Endothelial cell of umbilical vein (primary cell): Measurements from ENCODE around the gene ZCCHC4. TPM values are rescaled to one million over a fixed set of nuclear protein-coding genes. Genes with fewer than 3 reads are reported as not detected.

Experiments used
- BruUV-seq: library from RNA; stranded (reverse); fragments of 400-500 nt; replicated peaks from 2 replicates; lab custom pipeline; 2021; lab: Mats Ljungman, UMichigan
- CTCF ChIA-PET: fragments of 300-600, 350-600 bp; sonication (Branson Sonifier 250); formaldehyde crosslinking; loops from one replicate; lab custom pipeline; 2021; ENCODE audit warnings: antibody characterized with exemption, inconsistent platforms; lab: Charles Lee
- POLR2A ChIA-PET: fragments of 300-600, 350-600 bp; sonication (Branson Sonifier 250); formaldehyde crosslinking; loops from one replicate; lab custom pipeline; 2021; ENCODE audit warnings: antibody characterized with exemption, inconsistent platforms; lab: Charles Lee
- DNase-seq: peaks from one replicate; pipeline ENCODE4 v3.0.0-alpha.2; 2011; ENCODE audit warnings: low read depth, low spot score
- FAIRE-seq: peaks from 2 replicates; lab custom pipeline; 2011; peaks lifted over from hg19 to GRCh38; lab: Jason Lieb, UNC
- H2AFZ ChIP-seq: 2 replicates; pipeline ENCODE4 v1.6.0; 2012; ENCODE audit warnings: low read depth, low read length, control low read depth, inconsistent platforms
- H3K27ac ChIP-seq: 2 replicates; pipeline ENCODE4 v1.5.1; 2011; ENCODE audit warnings: low read depth, mild to moderate bottlenecking, control low read depth, low read length, moderate library complexity; ENCODE audit not compliant: insufficient read depth
- H3K27me3 ChIP-seq, 2 experiments: 2 replicates each; pipeline versions ENCODE4 v1.6.0 to v1.6.1; 2011; ENCODE audit warnings: low read length in 2 of 2, mixed read lengths in 1 of 2; ENCODE audit not compliant: control insufficient read depth in 2 of 2, insufficient read depth in 2 of 2
- H3K36me3 ChIP-seq, 2 experiments: 2 replicates in 1 of 2; 3 replicates in 1 of 2; pipeline ENCODE4 v1.5.1; 2011; ENCODE audit warnings: low read length in 2 of 2, mild to moderate bottlenecking in 1 of 2, moderate library complexity in 1 of 2; ENCODE audit not compliant: control insufficient read depth in 2 of 2, insufficient read depth in 2 of 2; ENCODE audit errors: extremely low read depth in 1 of 2
- H3K4me1 ChIP-seq: 3 replicates; pipeline ENCODE4 v1.5.1; 2011; ENCODE audit warnings: mild to moderate bottlenecking, low read length; ENCODE audit not compliant: control insufficient read depth, insufficient read depth; ENCODE audit errors: extremely low read depth
- H3K4me2 ChIP-seq: 2 replicates; pipeline ENCODE4 v1.6.1; 2011; ENCODE audit warnings: low read length, control low read depth, mixed read lengths; ENCODE audit not compliant: insufficient read depth
- H3K4me3 ChIP-seq, 3 experiments: fragments of 200-600 bp in 1 of 3; sonication (generic), shearing (Covaris generic) in 1 of 3; replicated peaks in 1 of 3; 2 replicates each; pipeline ENCODE4 v1.5.1; 2011 to 2016; ENCODE audit warnings: control low read depth in 3 of 3, low read length in 3 of 3, mild to moderate bottlenecking in 2 of 3, inconsistent platforms in 1 of 3, low read depth in 1 of 3, moderate library complexity in 1 of 3; ENCODE audit not compliant: insufficient read depth in 1 of 3
- H3K79me2 ChIP-seq: 2 replicates; pipeline ENCODE4 v1.6.0; 2012; ENCODE audit warnings: low read length, inconsistent platforms; ENCODE audit not compliant: control insufficient read depth, insufficient read depth
- H3K9ac ChIP-seq: replicated peaks from 2 replicates; pipeline ENCODE3; 2011; ENCODE audit warnings: low read length, control low read depth; ENCODE audit not compliant: insufficient read depth; ENCODE audit errors: extremely low read depth
- H3K9me1 ChIP-seq: replicated peaks from 3 replicates; pipeline ENCODE4 v1.6.0; 2011; ENCODE audit warnings: mild to moderate bottlenecking, low read length; ENCODE audit not compliant: control insufficient read depth, insufficient read depth; ENCODE audit errors: extremely low read depth
- H3K9me3 ChIP-seq: replicated peaks from 2 replicates; pipeline ENCODE4 v1.5.1; 2012; ENCODE audit warnings: low read length, inconsistent platforms; ENCODE audit not compliant: control insufficient read depth, insufficient read depth
- H4K20me1 ChIP-seq: replicated peaks from 2 replicates; pipeline ENCODE3; 2011; ENCODE audit warnings: mild to moderate bottlenecking, low read length; ENCODE audit not compliant: control insufficient read depth, insufficient read depth; ENCODE audit errors: extremely low read depth
- EZH2 ChIP-seq: IDR thresholded peaks from 2 replicates; pipeline ENCODE4 v1.6.1; 2012; ENCODE audit warnings: borderline replicate concordance, low read depth, mild to moderate bottlenecking, moderate library complexity, low read length, inconsistent platforms; ENCODE audit not compliant: severe bottlenecking
- FOS ChIP-seq: IDR thresholded peaks from 2 replicates; pipeline ENCODE4 v1.6.1; 2011; ENCODE audit warnings: mild to moderate bottlenecking, low read length, moderate library complexity, borderline replicate concordance; ENCODE audit not compliant: insufficient read depth
- GATA2 ChIP-seq: IDR thresholded peaks from 2 replicates; pipeline ENCODE4 v1.7.0; 2011; ENCODE audit warnings: low read depth, mild to moderate bottlenecking, moderate library complexity, mixed read lengths, low read length; ENCODE audit not compliant: insufficient read length, insufficient read depth
- JUN ChIP-seq: IDR thresholded peaks from 2 replicates; pipeline ENCODE4 v1.6.1; 2011; ENCODE audit warnings: borderline replicate concordance, low read depth; ENCODE audit not compliant: insufficient read length, insufficient read depth
- MYC ChIP-seq: IDR thresholded peaks from one replicate; pipeline ENCODE4 v1.6.1; 2011; ENCODE audit warnings: mild to moderate bottlenecking, low read depth, low read length
- POLR2A ChIP-seq: IDR thresholded peaks from 2 replicates; pipeline ENCODE4 v1.6.1; 2012; ENCODE audit warnings: low read depth, mild to moderate bottlenecking, control low read depth, low read length
- POLR2AphosphoS5 ChIP-seq: IDR thresholded peaks from 2 replicates; pipeline ENCODE4 v1.6.1; 2012; ENCODE audit warnings: low read depth, mild to moderate bottlenecking, control low read depth, low read length, moderate library complexity; ENCODE audit not compliant: insufficient read depth
- dilution Hi-C: fragments of 300-500 bp; cut with MboI; formaldehyde crosslinking; loops from one replicate; pipeline ENCODE4 v1.15.0; 2019; ENCODE audit warnings: low sequenced_read_pairs; ENCODE audit not compliant: extremely low pct_ligation_motif_present
- intact Hi-C: fragments of 100-400 bp; cut with micrococcal nuclease; formaldehyde crosslinking; loops from one replicate; pipeline ENCODE4 v1.10.0; 2022
- polyA plus RNA-seq, 4 experiments: library from polyadenylated mRNA; depleted of rRNA in 3 of 4; stranded (reverse) in 3 of 4; unstranded in 1 of 4; fragments of >200 nt; gene quantifications; 2 replicates each; pipeline versions ENCODE4 v1.2.1 to v1.2.3, GENCODE V29; 2011 to 2012; ENCODE audit warnings: missing spikeins in 1 of 4
- total RNA-seq: library from RNA; stranded (reverse); gene quantifications from 2 replicates; pipeline ENCODE4 v1.2.3, GENCODE V29; 2021
- TF ChIP-seq, protein P1 (sequence below): IDR thresholded peaks from 2 replicates; pipeline ENCODE4 v1.6.1; 2011; ENCODE audit not compliant: insufficient read depth, insufficient read length
- TF ChIP-seq, protein P2 (sequence below), 2 donors: IDR thresholded peaks; 1 replicate in 1 of 2; 2 replicates in 1 of 2; pipeline ENCODE4 v1.5.1; 2011; ENCODE audit warnings: low read length in 2 of 2, mild to moderate bottlenecking in 2 of 2, moderate library complexity in 2 of 2, control low read depth in 1 of 2, inconsistent platforms in 1 of 2, low read depth in 1 of 2; ENCODE audit not compliant: insufficient read depth in 1 of 2; ENCODE audit errors: extremely low read depth in 1 of 2

ZCCHC4 gene
- total and polyA plus RNA-seq, 2 donors (not counting 3 experiments of a cell fraction or from before 2014, with no cell fraction given): 6.6 to 10.9 TPM

DNA sequence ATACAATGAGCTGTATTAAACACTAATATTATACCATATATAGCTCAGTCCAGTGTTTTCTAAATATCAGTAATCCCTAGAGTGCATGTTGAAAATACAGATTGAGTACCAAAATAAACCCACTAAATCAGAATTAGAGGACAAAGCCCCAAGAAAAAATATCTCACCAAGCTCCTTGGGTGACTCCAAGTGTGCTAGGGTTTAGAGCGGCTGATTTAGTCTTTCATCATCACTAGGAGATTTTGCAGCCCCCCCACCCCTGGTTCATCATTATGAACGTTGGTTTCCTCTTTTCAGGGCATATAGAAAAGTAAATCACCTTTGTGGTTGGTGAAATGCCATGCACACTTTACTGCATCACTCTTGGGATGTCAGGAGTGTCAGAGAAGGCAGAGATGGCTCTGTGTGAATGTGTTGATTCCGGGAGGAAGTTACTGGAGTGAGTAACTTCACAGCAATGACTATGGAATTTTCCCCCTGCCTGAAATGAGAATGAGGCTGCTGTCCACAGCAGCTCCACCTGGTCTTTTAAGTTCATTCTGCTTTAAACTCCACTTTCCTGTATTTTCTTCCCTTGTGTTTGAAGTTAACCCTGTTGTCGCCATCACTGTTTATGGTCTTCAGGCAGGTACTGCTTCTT lies 39.3 kb downstream of the ZCCHC4 start:
- POLR2A ChIA-PET: no interaction called here
- no peaks in the 10 kb centered on the region for H3K9me3 ChIP-seq
- no peaks in the 10 kb centered on the region for H3K9me1 ChIP-seq
- H3K4me2 ChIP-seq: peak overlapping the region; percentile 1
- H3K9ac ChIP-seq: no peak overlapping the region
- H2AFZ ChIP-seq: no peak overlapping the region
- no peak overlapping the region for H3K27ac ChIP-seq
- dilution Hi-C loops: no loop called here
- no peak overlapping the region for H3K4me3 ChIP-seq
- peaks cover 6% of the 10 kb centered on the region for H3K4me1 ChIP-seq
- no peaks in the 10 kb centered on the region for H4K20me1 ChIP-seq
- intact Hi-C loops: no loop called here
- DNase-seq (peak; percentile 27), FAIRE-seq (no peak)
- no peaks in the 10 kb centered on the region for H3K27me3 ChIP-seq
- no TSS peak for BruUV-seq
- TF ChIP-seq EZH2 (no peak), POLR2AphosphoS5 (no peak), JUN (no peak), FOS (no peak), MYC (no peak), GATA2 (no peak), POLR2A (no peak)
- TF ChIP-seq, protein P1, sequence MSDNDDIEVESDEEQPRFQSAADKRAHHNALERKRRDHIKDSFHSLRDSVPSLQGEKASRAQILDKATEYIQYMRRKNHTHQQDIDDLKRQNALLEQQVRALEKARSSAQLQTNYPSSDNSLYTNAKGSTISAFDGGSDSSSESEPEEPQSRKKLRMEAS: no peak
- TF ChIP-seq, protein P2, sequence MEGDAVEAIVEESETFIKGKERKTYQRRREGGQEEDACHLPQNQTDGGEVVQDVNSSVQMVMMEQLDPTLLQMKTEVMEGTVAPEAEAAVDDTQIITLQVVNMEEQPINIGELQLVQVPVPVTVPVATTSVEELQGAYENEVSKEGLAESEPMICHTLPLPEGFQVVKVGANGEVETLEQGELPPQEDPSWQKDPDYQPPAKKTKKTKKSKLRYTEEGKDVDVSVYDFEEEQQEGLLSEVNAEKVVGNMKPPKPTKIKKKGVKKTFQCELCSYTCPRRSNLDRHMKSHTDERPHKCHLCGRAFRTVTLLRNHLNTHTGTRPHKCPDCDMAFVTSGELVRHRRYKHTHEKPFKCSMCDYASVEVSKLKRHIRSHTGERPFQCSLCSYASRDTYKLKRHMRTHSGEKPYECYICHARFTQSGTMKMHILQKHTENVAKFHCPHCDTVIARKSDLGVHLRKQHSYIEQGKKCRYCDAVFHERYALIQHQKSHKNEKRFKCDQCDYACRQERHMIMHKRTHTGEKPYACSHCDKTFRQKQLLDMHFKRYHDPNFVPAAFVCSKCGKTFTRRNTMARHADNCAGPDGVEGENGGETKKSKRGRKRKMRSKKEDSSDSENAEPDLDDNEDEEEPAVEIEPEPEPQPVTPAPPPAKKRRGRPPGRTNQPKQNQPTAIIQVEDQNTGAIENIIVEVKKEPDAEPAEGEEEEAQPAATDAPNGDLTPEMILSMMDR (IDR thresholded peaks at IDR 0.05; ENCODE audit: extremely low read depth in 1 of 2, insufficient read depth in 1 of 2, low read depth in 1 of 2, low read length in 2 of 2): no peak
- no peaks in the 10 kb centered on the region for H3K36me3 ChIP-seq
- H3K79me2 ChIP-seq: no peaks in the 10 kb centered on the region
- CTCF ChIA-PET: interaction anchor here (1.2 to 3.8 kb wide), 5 partner anchors 10 to 178 kb away, joined by 3 to 34 read pairs (median 7); partner anchors contain the start of gene ZCCHC4
